Vagina (tissue), 2 donors: ENCODE data around the gene LNP1. TPM values are rescaled to one million over a fixed set of nuclear protein-coding genes. Genes with fewer than 3 reads are reported as not detected.

Experiments used
- DNase-seq, 2 donors: peaks; one replicate each; pipeline ENCODE4 v3.0.0-alpha.2; 2017; ENCODE audit errors: extremely low spot score in 2 of 2
- H3K27ac ChIP-seq: fragments of 200-600 bp; sonication (generic); one replicate; pipeline ENCODE4 v1.5.1; 2019
- H3K27me3 ChIP-seq: fragments of 200-600 bp; sonication (generic); one replicate; pipeline ENCODE4 v1.5.1; 2019
- H3K36me3 ChIP-seq, 2 donors: fragments of 200-600 bp; sonication (generic); one replicate each; pipeline ENCODE4 v1.5.1; 2017 to 2019
- H3K4me1 ChIP-seq: fragments of 200-600 bp; sonication (generic); one replicate; pipeline ENCODE4 v1.5.1; 2019
- H3K4me3 ChIP-seq, 2 donors: fragments of 200-600 bp; sonication (generic); 1 replicate in 1 of 2; 2 replicates in 1 of 2; pipeline ENCODE4 v1.5.1; 2016 to 2019
- H3K9me3 ChIP-seq: fragments of 200-600 bp; sonication (generic); one replicate; pipeline ENCODE4 v1.5.1; 2019
- POLR2A ChIP-seq, 2 donors: fragments of 450-650 bp; IDR thresholded peaks; one replicate each; pipeline ENCODE4 v1.6.1; 2017; ENCODE audit warnings: antibody characterized with exemption in 2 of 2, mild to moderate bottlenecking in 2 of 2, moderate library complexity in 2 of 2
- POLR2AphosphoS5 ChIP-seq, 2 donors: sonication (generic); formaldehyde crosslinking; IDR thresholded peaks; one replicate each; pipeline ENCODE4 v1.9.0; 2017; ENCODE audit warnings: antibody characterized with exemption in 2 of 2, mild to moderate bottlenecking in 2 of 2, low read depth in 1 of 2; ENCODE audit not compliant: insufficient read depth in 1 of 2
- intact Hi-C: fragments of 100-400 bp; cut with DNase I; formaldehyde crosslinking; loops from one replicate; pipeline ENCODE4 v1.15.1; 2023
- total RNA-seq: library from RNA; depleted of rRNA; stranded (reverse); fragments of >200 nt; gene quantifications from one replicate; pipeline ENCODE4 v1.2.3, GENCODE V29; 2016
- TF ChIP-seq, protein P1 (sequence below), 3 experiments: fragments of 450-650 bp in 2 of 3; fragments of 200-600 bp in 1 of 3; sonication (generic) in 1 of 3; IDR thresholded peaks; one replicate each; pipeline ENCODE4 v1.5.1; 2017 to 2019; ENCODE audit warnings: antibody characterized with exemption in 3 of 3, mild to moderate bottlenecking in 2 of 3, moderate library complexity in 2 of 3

The LNP1 gene
- total RNA-seq, 1 donor from 2014 or later = 4.4 TPM

DNA sequence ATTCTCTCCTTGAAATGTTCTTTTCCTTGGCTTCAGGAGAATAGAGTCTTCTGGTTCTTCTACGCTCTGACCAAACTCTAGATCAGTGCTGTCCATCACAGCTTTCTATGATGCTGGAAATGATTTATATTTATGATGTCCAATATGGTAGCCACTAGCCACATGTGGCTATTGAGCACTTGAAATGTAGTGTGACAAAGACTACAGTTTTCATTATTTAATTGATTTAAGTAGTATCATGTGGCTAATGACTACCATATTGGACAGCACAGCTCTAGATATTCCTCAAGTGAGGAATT lies 2.9 kb downstream of the LNP1 start:
- no peak overlapping the region for H3K27ac ChIP-seq
- no peaks in the 10 kb centered on the region for H3K9me3 ChIP-seq
- no peaks in the 10 kb centered on the region for H3K27me3 ChIP-seq
- intact Hi-C loops = no loop called here
- peaks cover 35% of the 10 kb centered on the region for H3K4me1 ChIP-seq
- no peak overlapping the region for H3K4me3 ChIP-seq
- DNase-seq = no peak
- H3K36me3 ChIP-seq = no peaks in the 10 kb centered on the region
- no peak for TF ChIP-seq POLR2AphosphoS5 (IDR thresholded peaks at IDR 0.05; ENCODE audit: insufficient read depth in 1 of 2, low read depth in 1 of 2)
- TF ChIP-seq POLR2A (IDR thresholded peaks at IDR 0.05) = no peak
- TF ChIP-seq, protein P1, sequence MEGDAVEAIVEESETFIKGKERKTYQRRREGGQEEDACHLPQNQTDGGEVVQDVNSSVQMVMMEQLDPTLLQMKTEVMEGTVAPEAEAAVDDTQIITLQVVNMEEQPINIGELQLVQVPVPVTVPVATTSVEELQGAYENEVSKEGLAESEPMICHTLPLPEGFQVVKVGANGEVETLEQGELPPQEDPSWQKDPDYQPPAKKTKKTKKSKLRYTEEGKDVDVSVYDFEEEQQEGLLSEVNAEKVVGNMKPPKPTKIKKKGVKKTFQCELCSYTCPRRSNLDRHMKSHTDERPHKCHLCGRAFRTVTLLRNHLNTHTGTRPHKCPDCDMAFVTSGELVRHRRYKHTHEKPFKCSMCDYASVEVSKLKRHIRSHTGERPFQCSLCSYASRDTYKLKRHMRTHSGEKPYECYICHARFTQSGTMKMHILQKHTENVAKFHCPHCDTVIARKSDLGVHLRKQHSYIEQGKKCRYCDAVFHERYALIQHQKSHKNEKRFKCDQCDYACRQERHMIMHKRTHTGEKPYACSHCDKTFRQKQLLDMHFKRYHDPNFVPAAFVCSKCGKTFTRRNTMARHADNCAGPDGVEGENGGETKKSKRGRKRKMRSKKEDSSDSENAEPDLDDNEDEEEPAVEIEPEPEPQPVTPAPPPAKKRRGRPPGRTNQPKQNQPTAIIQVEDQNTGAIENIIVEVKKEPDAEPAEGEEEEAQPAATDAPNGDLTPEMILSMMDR (IDR thresholded peaks at IDR 0.05) = no peak

DNA sequence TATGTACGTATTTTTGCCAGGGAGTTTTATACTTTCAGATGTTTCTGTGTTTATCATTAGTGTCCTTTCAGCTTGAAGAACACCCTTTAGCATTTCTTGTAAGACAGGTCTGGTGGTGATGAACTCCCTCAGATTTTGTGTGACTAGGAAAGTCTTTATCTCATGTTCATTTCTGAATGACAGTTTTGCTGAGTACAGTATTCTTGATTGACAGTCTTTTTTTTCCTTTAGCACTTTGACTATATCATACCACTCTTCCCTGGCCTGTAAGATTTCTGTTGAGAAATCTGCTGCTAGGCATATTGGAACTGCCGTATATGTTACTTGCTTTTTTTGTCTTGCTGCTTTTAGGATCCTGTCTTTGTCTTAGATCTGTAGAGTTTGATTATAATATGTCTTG lies 5.8 kb downstream of the LNP1 start:
- Histone ChIP-seq H3K4me3 (no peak overlapping the region), H3K9me3 (no peaks in the 10 kb centered on the region), H3K36me3 (no peaks in the 10 kb centered on the region), H3K4me1 (peaks cover 20% of the 10 kb centered on the region), H3K27me3 (no peaks in the 10 kb centered on the region), H3K27ac (no peak overlapping the region)
- TF ChIP-seq POLR2A (IDR thresholded peaks at IDR 0.05) (no peak), POLR2AphosphoS5 (IDR thresholded peaks at IDR 0.05; ENCODE audit: insufficient read depth in 1 of 2, low read depth in 1 of 2) (no peak)
- TF ChIP-seq, protein P1 (IDR thresholded peaks at IDR 0.05) = no peak
- intact Hi-C loops = no loop called here
- DNase-seq = no peak

DNA sequence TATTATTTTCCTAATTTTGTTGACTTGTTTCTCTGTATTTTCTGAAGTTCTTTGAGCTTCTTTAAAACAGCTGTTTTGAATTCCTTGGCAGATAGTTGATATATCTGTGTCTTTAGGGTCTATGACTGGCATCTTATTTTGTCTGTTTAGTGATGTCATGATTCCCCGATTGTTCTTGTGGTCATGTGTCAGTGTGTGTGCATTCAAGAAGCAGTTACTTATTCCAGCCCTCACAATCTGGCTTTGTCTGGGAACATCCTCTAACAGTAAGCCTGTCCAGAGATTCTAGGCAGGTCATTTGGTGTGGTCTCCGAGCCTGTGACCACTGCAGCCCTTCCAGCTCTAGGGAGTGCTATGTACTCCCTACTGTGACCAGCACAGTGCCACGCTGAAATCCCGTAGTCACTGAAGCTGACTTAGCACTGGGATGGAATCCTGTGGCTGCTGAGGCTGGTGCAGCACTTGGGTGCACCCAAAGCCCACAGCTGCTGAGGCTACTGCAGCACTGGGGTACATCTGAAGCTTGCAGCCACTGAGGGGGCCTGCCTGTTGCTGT lies 6.7 kb downstream of the LNP1 start:
- Histone ChIP-seq H3K4me3 (no peak overlapping the region), H3K27me3 (no peaks in the 10 kb centered on the region), H3K36me3 (no peaks in the 10 kb centered on the region), H3K9me3 (no peaks in the 10 kb centered on the region), H3K4me1 (peaks cover 11% of the 10 kb centered on the region), H3K27ac (no peak overlapping the region)
- intact Hi-C loops = no loop called here
- TF ChIP-seq, protein P1 (IDR thresholded peaks at IDR 0.05) = no peak
- no peak for TF ChIP-seq POLR2A (IDR thresholded peaks at IDR 0.05)
- no peak for TF ChIP-seq POLR2AphosphoS5 (IDR thresholded peaks at IDR 0.05; ENCODE audit: insufficient read depth in 1 of 2, low read depth in 1 of 2)
- no peak for DNase-seq

DNA sequence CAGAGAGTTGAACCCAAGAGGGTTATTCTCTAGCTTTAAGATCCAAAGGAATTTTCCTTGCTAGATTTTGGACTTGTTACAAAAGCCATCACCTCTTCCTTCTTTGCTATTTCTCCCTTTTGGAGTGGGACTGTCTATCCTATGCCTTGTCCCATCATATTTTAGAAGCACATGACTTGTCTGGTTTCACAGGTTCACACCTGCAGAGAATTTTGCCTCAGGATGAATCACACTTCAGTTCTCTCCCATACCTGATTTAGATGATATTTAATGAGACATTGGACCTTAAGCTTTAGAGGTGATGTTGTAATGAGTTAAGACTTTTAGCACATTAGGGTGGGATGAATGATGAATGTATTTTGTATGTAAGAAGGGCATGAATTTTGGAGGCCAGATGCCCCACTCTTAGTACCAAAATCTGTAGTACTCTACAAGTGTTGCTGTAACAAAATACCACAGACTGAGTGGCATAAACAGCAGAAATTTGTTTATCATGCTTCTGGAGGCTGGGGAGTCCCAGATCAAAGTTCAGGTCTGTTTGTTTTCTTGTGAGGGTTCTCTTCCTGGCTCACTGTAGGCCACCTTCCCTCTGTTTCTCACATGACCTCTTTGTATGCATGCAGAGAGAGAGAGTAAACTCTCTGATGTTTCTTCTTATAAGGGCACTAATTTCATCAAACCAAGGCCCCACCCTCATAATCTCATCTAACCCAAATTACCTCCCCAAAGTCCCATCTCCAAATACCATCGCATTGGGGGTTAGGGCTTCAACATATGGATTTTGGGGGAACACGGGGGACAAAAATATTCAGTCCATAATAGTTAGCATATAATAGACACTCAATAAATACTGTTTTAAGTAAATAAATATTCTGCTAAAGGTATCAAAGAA lies 10.0 kb downstream of the LNP1 start:
- Histone ChIP-seq H3K4me3 (no peak overlapping the region), H3K4me1 (no peaks in the 10 kb centered on the region), H3K27ac (no peak overlapping the region), H3K36me3 (no peaks in the 10 kb centered on the region), H3K9me3 (no peaks in the 10 kb centered on the region), H3K27me3 (no peaks in the 10 kb centered on the region)
- intact Hi-C loops = no loop called here
- no peak for TF ChIP-seq POLR2AphosphoS5 (IDR thresholded peaks at IDR 0.05; ENCODE audit: insufficient read depth in 1 of 2, low read depth in 1 of 2)
- TF ChIP-seq POLR2A (IDR thresholded peaks at IDR 0.05) = no peak
- TF ChIP-seq, protein P1 (IDR thresholded peaks at IDR 0.05) = no peak
- no peak for DNase-seq
